IPS-NIHi7 (cell line): ENCODE results near the gene PRPF18.
A peak's percentile ranks its signal among the peaks of the same experiment; 100 is the strongest.

Source experiments
- DNase-seq: peaks from one replicate; pipeline ENCODE4 v3.0.0; 2012; ENCODE audit warnings: mixed read lengths; ENCODE audit errors: extremely low spot score

The PRPF18 gene

GRCh38 chr10:13637894-13638293 is 51.1 kb downstream of the PRPF18 start:
- DNase-seq = no peak

GRCh38 chr10:13642293-13642692 is 55.5 kb downstream of the PRPF18 start:
- no peak for DNase-seq

- DNase-seq = no peak
Measured at GRCh38 chr10:13643016-13643415, 56.3 kb downstream of the PRPF18 start.

GRCh38 chr10:13644866-13645265 is 58.1 kb downstream of the PRPF18 start:
- DNase-seq = no peak

- no peak for DNase-seq
Measured at GRCh38 chr10:13648425-13648824, 61.7 kb downstream of the PRPF18 start.

- no peak for DNase-seq
Measured at GRCh38 chr10:13649844-13650520, 63.2 kb downstream of the PRPF18 start.

- no peak for DNase-seq
Measured at GRCh38 chr10:13650961-13651360, 64.2 kb downstream of the PRPF18 start.

- DNase-seq = no peak
Measured at GRCh38 chr10:13651969-13652720, 65.4 kb downstream of the PRPF18 start.

- no peak for DNase-seq
Measured at GRCh38 chr10:13652860-13653259, 66.1 kb downstream of the PRPF18 start.

GRCh38 chr10:13654118-13654830 is 67.5 kb downstream of the PRPF18 start:
- DNase-seq = no peak

GRCh38 chr10:13654846-13655245 is 68.1 kb downstream of the PRPF18 start:
- DNase-seq = no peak

GRCh38 chr10:13656337-13657100 is 69.8 kb downstream of the PRPF18 start:
- no peak for DNase-seq

- DNase-seq = no peak
Measured at GRCh38 chr10:13657101-13657680, 70.4 kb downstream of the PRPF18 start.

- DNase-seq = no peak
Measured at GRCh38 chr10:13658264-13658663, 71.5 kb downstream of the PRPF18 start.

GRCh38 chr10:13658871-13659685 is 72.3 kb downstream of the PRPF18 start:
- DNase-seq = no peak

- peak; percentile 81 for DNase-seq
Measured at GRCh38 chr10:13659887-13660550, 73.3 kb downstream of the PRPF18 start.

- no peak for DNase-seq
Measured at GRCh38 chr10:13660551-13660920, 73.8 kb downstream of the PRPF18 start.

GRCh38 chr10:13661256-13661655 is 74.5 kb downstream of the PRPF18 start:
- DNase-seq = no peak

GRCh38 chr10:13665516-13666262 is 78.9 kb downstream of the PRPF18 start:
- no peak for DNase-seq
